ENCODE results near the gene PKP2. TPM values are rescaled to one million over a fixed set of nuclear protein-coding genes. Genes with fewer than 3 reads are reported as not detected.

PKP2 gene
- total and polyA plus RNA-seq, 2 of the 8 experiments (the other 6 are each of a cell fraction or from before 2014, with no cell fraction given), result 9.6 to 44.8 TPM

DNA sequence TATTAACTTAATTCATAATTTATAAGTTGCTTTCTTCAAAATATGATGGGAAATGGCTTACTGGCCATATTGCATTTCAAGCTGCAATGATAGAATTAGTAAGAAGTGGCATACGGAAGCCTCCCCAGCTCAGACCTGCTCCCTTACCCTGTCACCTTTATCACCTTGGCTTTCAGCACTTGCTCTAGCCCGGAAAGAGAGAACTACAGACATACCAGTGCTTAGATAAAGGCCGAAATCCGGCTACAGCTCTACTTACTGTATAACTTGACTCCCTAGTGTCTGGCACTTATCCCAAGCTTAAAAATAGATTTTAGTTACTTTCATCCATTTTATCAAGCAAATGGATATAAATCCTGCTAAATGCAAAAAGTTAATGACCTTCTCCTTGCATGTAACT is 42.5 kb downstream of the PKP2 start:
- H3K79me2 ChIP-seq (ENCODE audit: control insufficient read depth in 1 of 2, insufficient read depth in 2 of 2, low read length in 2 of 2), result no peaks in the 10 kb centered on the region
- peaks cover 2% of the 10 kb centered on the region; the same call in 1 of the 2 replicates for H3K79me1 ChIP-seq (ENCODE audit: low read depth, low read length)
- no peak overlapping the region for H3K4me3 ChIP-seq (ENCODE audit: extremely low read depth in 1 of 4, insufficient read depth in 2 of 4, low read depth in 3 of 4, low read length in 4 of 4)
- no peak overlapping the region for H2AK5ac ChIP-seq (ENCODE audit: low read depth, low read length)
- no peak overlapping the region for H3K27ac ChIP-seq (ENCODE audit: low read depth, low read length)
- ChIA-PET POLR2A (ENCODE audit: partially characterized antibody) (no interaction called here), CTCF (ENCODE audit: partially characterized antibody) (interaction anchor here (1.1 to 1.8 kb wide), 2 partner anchors 10 to 37 kb away, joined by 3 to 5 read pairs; no protein-coding TSS in a partner anchor)
- no peak overlapping the region for H3K18ac ChIP-seq (ENCODE audit: extremely low read depth, low read length)
- H4K20me1 ChIP-seq (replicated peaks in 1 of 2; ENCODE audit: control insufficient read depth in 1 of 2, insufficient read depth in 2 of 2, low read length in 2 of 2), result no peaks in the 10 kb centered on the region
- H3K9me3 ChIP-seq (ENCODE audit: insufficient read depth in 2 of 2, low read depth in 1 of 2, low read length in 1 of 2), result no peaks in the 10 kb centered on the region
- H2BK5ac ChIP-seq (ENCODE audit: low read depth, low read length), result no peak overlapping the region
- no peak overlapping the region for H4K91ac ChIP-seq (replicated peaks; ENCODE audit: insufficient read length, low read length)
- H3K9ac ChIP-seq (replicated peaks in 1 of 4; ENCODE audit: extremely low read depth in 1 of 4, low read depth in 3 of 4, low read length in 3 of 4), result no peak overlapping the region
- no peaks in the 10 kb centered on the region; a peak in 1 of 8 replicates for H3K36me3 ChIP-seq (ENCODE audit: control insufficient read depth in 2 of 4, insufficient read depth in 4 of 4, low read length in 3 of 4)
- H3K23me2 ChIP-seq (ENCODE audit: low read depth, low read length), result no peaks in the 10 kb centered on the region
- H3K56ac ChIP-seq (replicated peaks; ENCODE audit: insufficient read length, low read depth, low read length), result no peak overlapping the region
- H3K23ac ChIP-seq (ENCODE audit: insufficient read length), result no peak overlapping the region
- H2BK20ac ChIP-seq (ENCODE audit: low read length), result no peak overlapping the region
- FAIRE-seq, result no peak
- no peak overlapping the region for H2BK12ac ChIP-seq (ENCODE audit: low read depth, low read length)
- H4K5ac ChIP-seq (ENCODE audit: insufficient read length, low read depth, low read length), result no peak overlapping the region
- H2AFZ ChIP-seq (ENCODE audit: low read length), result no peak overlapping the region
- no peak overlapping the region for H3K4ac ChIP-seq (replicated peaks; ENCODE audit: insufficient read length, low read depth, low read length)
- H3K27me3 ChIP-seq (replicated peaks in 1 of 4; ENCODE audit: control insufficient read depth in 3 of 4, extremely low read depth in 1 of 4, insufficient read depth in 3 of 4, low read length in 3 of 4), result no peaks in the 10 kb centered on the region
- no peak for DNase-seq (ENCODE audit: low read depth in 1 of 2, low spot score in 2 of 2)
- no peak overlapping the region for H2BK120ac ChIP-seq (replicated peaks; ENCODE audit: low read depth, low read length)
- H4K8ac ChIP-seq (ENCODE audit: extremely low read depth, insufficient read depth, low read length), result no peak overlapping the region
- H2BK15ac ChIP-seq (ENCODE audit: low read length), result no peak overlapping the region
- 89% methylated on average over 4 of the region's 4 CpGs; no CpG with 5 or more reads in 1 of the 2 experiments for WGBS, 2 experiments (ENCODE audit: extremely low coverage in 1 of 2, insufficient coverage in 1 of 2, insufficient read length in 1 of 2, insufficient replicate concordance in 2 of 2, low coverage in 1 of 2, low lambda C conversion rate in 2 of 2, missing lambda C conversion rate in 1 of 2)
- no peak overlapping the region for H3K14ac ChIP-seq (ENCODE audit: insufficient read length)
- peaks cover 0 to 4% (median 0%) of the 10 kb centered on the region in 4 experiments; a peak in 1 of 7 replicates for H3K4me1 ChIP-seq (replicated peaks in 1 of 4; ENCODE audit: control insufficient read depth in 3 of 4, insufficient read depth in 4 of 4, low read length in 3 of 4)
- H3K4me2 ChIP-seq (ENCODE audit: insufficient read depth in 1 of 2, low read depth in 2 of 2, low read length in 2 of 2), result no peak overlapping the region
- TF ChIP-seq POU5F1 (IDR thresholded peaks at IDR 0.05; ENCODE audit: low read depth, low read length) (no peak), CHD1 (IDR thresholded peaks at IDR 0.05; ENCODE audit: low read depth, low read length) (no peak), GABPA (IDR thresholded peaks at IDR 0.05; ENCODE audit: borderline replicate concordance, insufficient read depth, low read length) (no peak), JUND (IDR thresholded peaks at IDR 0.05; ENCODE audit: low read length) (no peak), GTF2F1 (IDR thresholded peaks at IDR 0.05; ENCODE audit: borderline replicate concordance, low read depth, low read length) (no peak), RBBP5 (IDR thresholded peaks at IDR 0.05; ENCODE audit: borderline replicate concordance, low read depth, low read length) (no peak), CBX8 (IDR thresholded peaks at IDR 0.05; ENCODE audit: borderline replicate concordance, low read depth, low read length) (no peak), KDM4A (IDR thresholded peaks at IDR 0.05; ENCODE audit: low read depth, low read length, severe bottlenecking) (no peak), JUN (IDR thresholded peaks at IDR 0.05; ENCODE audit: low read depth, low read length) (no peak), FOSL1 (IDR thresholded peaks at IDR 0.05; ENCODE audit: insufficient read depth, low read depth, low read length) (no peak), EZH2 (IDR thresholded peaks at IDR 0.05; ENCODE audit: low read depth, low read length, severe bottlenecking) (no peak), TAF1 (IDR thresholded peaks at IDR 0.05; ENCODE audit: low read depth, low read length) (no peak)
- TF ChIP-seq, protein P1, sequence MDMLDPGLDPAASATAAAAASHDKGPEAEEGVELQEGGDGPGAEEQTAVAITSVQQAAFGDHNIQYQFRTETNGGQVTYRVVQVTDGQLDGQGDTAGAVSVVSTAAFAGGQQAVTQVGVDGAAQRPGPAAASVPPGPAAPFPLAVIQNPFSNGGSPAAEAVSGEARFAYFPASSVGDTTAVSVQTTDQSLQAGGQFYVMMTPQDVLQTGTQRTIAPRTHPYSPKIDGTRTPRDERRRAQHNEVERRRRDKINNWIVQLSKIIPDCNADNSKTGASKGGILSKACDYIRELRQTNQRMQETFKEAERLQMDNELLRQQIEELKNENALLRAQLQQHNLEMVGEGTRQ (IDR thresholded peaks at IDR 0.05; ENCODE audit: low read length), result no peak
